ENCODE measurements around the gene RGS11.
"Not testable (repeated sequence)": the region's sequence is repeated elsewhere in the genome, so short reads cannot be mapped to it uniquely, and the experiment has no call there.

RGS11 gene

DNA sequence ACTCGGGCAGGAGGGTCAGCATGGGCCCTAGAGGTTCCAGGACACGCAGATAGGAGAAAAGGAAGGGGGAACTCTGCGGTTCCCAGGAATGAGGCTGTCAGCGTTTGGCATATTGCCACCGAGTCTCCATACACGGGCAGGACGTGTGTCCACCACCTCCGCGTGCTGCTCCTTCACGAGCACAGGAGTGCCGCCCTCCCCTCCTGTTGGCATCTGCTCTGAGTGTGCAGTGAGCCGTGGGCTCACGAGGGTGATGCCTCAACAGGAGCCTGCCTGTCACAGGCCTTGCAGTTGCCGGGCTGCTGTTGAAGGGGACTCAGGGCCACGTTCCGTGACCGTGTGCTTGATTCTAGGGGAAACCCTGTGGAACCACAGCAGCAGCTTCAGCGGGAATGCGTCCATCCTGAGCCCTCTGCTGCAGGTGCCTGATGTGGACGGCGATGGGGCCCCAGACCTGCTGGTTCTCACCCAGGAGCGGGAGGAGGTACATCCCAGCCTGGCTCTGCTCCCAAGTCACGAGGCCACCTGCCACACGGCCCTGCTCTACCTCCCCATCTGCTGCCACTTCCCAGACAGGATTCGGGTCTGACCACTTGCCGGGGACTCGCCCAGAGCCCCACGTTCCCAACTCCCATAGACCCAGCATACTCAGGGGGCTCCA, 14.6 kb downstream of the RGS11 start:
- DNase-seq = no peak

GRCh38 chr16:260326-260725, 15.4 kb downstream of the RGS11 start:
- no peak for DNase-seq

DNA sequence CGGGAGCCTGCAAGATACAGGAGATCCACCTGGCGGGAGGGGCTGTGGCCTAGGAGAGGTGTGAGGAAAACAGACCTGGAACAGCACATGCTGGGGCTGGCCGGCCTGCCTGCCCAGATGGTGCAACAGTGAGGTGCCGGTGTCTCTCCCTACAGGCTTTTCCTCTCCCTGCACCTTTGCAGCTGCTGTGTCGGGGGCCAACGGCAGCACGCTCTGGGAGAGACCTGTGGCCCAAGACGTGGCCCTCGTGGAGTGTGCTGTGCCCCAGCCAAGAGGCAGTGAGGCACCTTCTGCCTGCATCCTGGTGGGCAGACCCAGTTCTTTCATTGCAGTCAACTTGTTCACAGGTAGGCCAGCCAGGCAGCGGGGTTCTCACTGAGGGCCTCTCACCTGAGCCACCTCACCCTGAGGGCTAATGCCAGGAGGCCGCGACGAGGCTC, 15.9 kb downstream of the RGS11 start:
- no peak for DNase-seq

DNA sequence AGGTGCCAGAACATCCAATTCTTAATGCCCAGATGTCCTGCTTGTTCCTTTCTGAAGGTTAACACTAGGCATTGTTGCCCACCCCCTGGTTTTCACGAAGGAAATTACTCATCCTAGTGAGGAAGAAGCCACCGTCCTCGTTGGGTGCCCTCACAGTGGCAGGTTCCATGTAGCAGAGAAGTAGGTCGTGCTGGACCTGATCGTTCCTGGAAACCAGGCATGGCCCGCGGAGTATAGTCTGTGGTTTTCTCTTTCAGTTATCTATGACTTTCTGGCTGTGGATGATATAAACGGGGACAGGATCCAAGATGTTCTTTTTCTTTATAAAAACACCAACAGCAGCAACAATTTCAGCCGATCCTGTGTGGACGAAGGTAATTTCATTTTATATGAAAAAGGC, 16.5 kb downstream of the RGS11 start:
- DNase-seq = no peak

- DNase-seq = not testable (repeated sequence)
Observed at GRCh38 chr16:258091-258490, 17.7 kb downstream of the RGS11 start.

DNA sequence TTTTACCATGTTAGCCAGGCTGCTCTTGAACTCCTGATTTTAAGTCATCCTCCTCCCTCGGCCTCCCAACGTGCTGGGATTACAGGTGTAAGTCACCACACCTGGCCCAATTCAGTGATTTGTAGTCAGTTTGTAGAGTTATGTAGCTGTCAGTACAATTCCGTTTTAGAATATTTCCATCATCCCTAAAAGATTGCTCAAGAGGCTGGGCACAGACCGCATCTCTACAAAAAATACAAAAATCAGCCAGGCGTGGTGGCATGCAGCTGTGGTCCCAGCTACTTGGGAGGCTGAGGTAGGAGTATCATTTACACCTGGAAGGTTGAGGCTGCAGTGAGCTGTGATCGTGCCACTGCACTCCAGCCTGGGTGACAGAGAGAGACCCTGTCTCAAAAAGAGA, 20.6 kb downstream of the RGS11 start:
- no peak for DNase-seq

- no peak for DNase-seq
Observed at GRCh38 chr16:254461-254860, 21.3 kb downstream of the RGS11 start.

DNA sequence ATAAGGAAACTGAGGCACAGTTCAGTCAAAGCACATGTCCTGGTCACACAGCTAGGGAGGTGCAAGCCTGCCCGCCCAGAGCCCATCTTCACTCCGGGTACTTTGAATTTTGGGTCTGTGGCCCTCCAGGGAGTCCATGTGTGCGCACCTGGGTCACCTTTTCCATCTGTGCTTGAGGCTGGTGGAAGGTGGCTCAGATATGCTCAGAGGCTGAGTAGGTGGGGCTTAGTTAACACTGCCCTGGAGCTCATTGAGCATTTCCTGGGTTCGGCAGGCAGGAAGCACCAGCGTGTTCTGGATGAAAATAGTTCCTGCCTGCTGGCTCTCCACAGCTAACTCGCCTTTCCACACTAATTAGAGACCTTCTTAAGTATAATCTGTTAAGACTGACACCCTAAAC, 21.9 kb downstream of the RGS11 start:
- no peak for DNase-seq

DNA sequence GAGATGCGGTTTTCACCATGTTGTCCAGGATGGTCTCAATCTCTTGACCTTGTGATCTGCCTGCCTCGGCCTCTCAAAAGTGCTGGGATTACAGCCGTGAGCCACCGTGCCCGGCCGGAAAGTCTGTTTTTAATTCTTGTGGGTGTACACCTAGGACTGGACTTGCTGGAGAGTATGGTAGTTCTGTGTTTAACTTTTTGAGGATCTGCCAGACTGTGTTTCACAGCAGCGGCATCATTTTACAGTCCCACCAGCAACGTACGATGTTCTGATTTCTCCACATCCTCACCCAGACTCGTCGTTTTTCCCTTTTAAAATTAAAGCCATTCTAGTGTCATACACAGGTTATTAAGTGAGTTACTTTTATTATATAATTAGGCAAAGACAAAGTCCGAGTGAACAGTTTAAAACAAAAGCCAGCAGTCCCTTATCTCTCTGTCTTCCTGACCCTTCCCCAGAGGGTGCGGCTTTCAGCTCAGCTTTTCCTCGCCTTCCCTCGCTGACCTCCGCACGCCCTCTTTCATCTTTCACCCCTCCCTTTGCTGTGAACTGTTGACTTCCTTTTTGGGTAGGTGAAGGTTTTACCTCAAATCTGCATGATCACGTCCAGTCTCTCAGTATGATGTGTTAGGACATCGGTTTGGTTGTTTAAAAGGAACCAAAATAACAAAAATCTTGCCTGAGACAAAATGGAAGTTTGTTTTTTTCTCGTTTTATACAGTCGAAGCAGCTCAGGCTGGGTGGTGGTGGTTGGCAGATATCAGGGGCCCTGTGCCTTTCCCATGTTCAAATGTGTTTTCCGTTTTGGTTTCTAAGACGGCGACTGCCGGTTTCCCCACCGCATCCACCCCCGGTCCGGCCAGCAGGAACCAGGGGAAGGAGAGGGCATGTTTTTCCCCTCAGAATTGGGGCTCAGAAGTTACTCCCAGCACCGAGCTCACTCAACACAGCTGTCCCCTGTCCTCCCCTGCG, 23.1 kb downstream of the RGS11 start:
- DNase-seq = no peak

DNA sequence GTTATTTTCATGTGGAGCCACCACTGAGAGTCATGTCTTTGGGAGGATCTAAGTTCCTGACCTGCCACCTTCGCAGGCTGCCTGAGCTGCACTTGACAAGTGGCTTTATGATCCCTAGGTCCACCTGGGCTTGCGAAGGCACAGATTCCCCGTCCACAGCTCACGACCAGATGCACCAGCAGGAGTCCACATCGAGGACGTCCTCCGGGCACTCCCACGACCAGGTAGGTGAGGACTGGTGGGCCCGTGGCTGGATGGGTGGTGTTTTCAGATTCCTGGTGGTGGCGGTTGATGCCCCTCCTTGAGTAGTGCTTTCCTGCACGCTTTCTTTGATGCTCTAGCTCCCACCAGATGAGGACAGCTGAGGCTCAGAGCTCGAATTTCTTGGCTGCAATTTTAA, 26.3 kb downstream of the RGS11 start:
- DNase-seq = no peak

- DNase-seq = no peak
Observed at GRCh38 chr16:247027-247426, 28.7 kb downstream of the RGS11 start.

DNA sequence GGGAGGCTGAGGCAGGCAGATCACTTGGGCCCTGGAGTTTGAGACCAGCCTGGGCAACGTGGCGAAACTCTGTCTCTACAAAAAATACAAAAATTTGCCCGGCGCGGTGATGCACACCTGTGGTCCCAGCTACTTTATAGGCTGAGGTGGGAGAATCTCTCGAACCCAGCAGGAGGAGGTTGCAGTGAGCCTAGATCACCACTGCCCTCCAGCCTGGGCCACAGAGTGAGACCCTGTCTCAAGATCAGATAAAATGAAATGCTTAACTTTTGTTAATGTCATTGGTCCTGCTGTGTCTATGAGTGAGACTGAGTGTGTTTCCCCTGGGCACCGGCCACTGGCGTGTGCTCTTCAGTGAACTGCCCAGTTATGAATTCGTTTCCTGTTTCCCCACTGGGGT, 30.6 kb downstream of the RGS11 start:
- DNase-seq = no peak

GRCh38 chr16:243348-243747, 32.4 kb downstream of the RGS11 start:
- no peak for DNase-seq

DNA sequence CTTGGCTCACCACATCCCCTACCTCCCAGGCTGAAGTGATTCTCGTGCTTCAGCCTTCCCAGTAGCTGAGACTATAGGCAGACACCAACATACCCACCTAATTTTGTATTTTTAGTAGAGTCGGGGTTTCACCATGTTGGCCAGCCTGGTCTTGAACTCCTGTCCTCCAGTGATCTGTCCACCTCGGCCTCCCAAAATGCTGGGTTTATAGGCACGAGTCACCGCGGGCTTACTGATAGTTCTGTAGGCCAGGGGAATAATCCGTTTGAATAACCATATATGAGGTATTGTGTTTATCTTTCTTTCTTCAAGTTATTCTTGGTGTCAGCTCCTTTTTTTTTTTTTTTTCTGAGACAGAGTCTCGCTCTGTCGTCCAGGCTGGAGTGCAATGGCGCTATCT, 33.5 kb downstream of the RGS11 start:
- DNase-seq = no peak

DNA sequence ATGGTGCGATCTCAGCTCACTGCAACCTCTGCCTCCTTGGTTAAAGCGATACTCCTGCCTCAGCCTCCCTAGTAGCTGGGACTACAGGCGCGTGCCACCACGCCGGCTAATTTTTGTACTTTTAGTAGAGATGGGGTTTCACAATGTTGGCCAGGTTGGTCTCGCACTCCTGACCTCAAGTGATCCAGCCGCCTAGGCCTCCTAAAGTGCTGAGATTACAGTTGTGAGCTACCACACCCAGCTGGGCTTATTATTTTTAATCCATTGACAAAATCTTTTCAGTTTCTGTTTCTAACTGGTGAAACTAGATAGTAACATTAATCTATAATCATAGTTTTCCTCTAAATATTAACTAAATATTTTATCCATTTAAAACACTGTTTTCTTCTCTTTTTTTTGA, 35.2 kb downstream of the RGS11 start:
- no peak for DNase-seq

DNA sequence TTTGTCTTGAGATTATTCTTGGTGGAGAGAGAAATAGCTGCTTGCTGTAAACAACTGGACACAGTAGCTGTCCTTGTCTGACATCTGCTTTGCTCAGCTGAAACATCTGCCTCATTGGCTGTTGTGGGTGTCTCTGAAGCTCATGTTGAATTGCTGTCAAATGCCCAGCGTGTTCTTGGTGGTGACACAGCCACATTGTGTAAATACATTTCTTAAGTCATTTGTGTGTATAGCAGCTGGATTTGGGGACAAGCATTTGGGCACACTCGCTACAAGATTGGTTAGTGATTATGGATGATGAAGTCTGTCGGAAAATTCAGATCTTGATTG, 35.8 kb downstream of the RGS11 start:
- DNase-seq = no peak

- peak; percentile 69 for DNase-seq
Observed at GRCh38 chr16:234468-235305, 41.1 kb downstream of the RGS11 start, which contains the start of gene FAM234A. FAM234A (plus strand) TSS chr16:234821; CDS start chr16:254414, 19,593 bp downstream.

- DNase-seq = no peak
Observed at GRCh38 chr16:230949-231348, 44.8 kb downstream of the RGS11 start.

DNA sequence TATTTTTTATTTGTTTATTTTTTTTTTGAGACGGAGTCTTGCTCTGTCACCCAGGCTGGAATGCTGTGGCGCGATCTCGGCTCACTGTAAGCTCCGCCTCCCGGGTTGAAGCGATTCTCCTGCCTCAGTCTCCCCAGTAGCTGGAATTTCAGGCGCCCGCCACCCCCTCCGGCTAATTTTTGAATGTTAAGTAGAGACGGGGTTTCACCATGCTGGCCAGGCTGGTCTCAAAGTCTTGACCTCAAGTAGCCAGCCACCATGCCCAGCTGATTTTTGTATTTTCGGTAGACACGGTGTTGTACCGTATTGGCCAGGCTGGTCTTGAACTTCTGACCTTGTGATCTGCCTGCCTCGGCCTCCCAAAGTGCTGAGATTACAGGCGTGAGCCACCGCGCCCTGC, 45.4 kb downstream of the RGS11 start:
- not testable (repeated sequence) for DNase-seq

DNA sequence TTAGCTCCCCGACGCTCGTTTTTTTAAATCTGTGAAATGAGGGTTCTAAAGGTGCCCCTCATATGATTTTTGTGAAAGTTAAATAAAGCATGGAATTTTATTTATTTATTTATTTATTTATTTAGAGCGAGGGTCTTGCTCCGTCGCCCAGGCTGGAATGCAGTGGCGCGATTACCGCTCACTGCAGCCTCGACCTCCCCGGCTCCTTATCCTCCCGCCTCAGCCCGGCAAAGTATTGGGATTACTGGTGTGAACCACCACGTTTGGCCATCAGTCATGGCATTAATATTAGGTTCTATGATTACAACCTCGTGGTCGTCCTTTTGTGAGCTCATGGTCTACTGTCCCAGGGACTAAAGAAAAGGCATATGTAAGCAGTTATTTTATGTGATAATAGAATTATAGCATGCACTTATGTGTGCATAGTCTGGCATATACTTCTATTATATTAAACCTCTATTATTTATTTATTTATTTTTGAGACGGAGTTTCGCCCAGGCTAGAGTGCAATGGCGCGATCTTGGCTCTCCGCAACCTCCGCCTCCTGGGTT, 45.9 kb downstream of the RGS11 start:
- no peak for DNase-seq

GRCh38 chr16:228852-229730, 46.7 kb downstream of the RGS11 start, which contains the start of gene LUC7L:
LUC7L (minus strand) TSS chr16:229449; CDS start chr16:229339, 110 bp downstream.
- peak; percentile 64 for DNase-seq
